SK-N-SH (cell line): ENCODE results near the gene C10orf67.

Experiments
- CTCF ChIP-seq: fragments of 200-600 bp; sonication (generic); IDR thresholded peaks from 2 replicates; pipeline ENCODE4 v1.6.1; 2017; ENCODE audit warnings: antibody characterized with exemption, mild to moderate bottlenecking, moderate library complexity
- ELF1 ChIP-seq: IDR thresholded peaks from 2 replicates; pipeline ENCODE4 v1.4.0; 2012
- EP300 ChIP-seq, 2 experiments: IDR thresholded peaks; 2 replicates each; pipeline versions ENCODE4 v1.4.0 to v1.6.1; 2012; ENCODE audit warnings: borderline replicate concordance in 1 of 2, low read depth in 1 of 2, low read length in 1 of 2
- GABPA ChIP-seq: IDR thresholded peaks from 2 replicates; pipeline ENCODE4 v1.4.0; 2012; ENCODE audit warnings: low read depth, mild to moderate bottlenecking
- MAX ChIP-seq: IDR thresholded peaks from 2 replicates; pipeline ENCODE4 v1.4.0; 2012; ENCODE audit warnings: low read depth
- MXI1 ChIP-seq: IDR thresholded peaks from 2 replicates; pipeline ENCODE4 v1.6.1; 2012; ENCODE audit warnings: mild to moderate bottlenecking, low read depth, low read length, improper control_type of control experiment
- NFIC ChIP-seq: IDR thresholded peaks from 2 replicates; pipeline ENCODE4 v1.4.0; 2012; ENCODE audit warnings: borderline replicate concordance
- REST ChIP-seq: IDR thresholded peaks from 2 replicates; pipeline ENCODE4 v1.6.1; 2012; ENCODE audit warnings: mild to moderate bottlenecking, low read depth, low read length, moderate library complexity
- SIN3A ChIP-seq: IDR thresholded peaks from 2 replicates; pipeline ENCODE4 v1.6.1; 2012; ENCODE audit warnings: low read depth, mild to moderate bottlenecking, low read length, moderate library complexity, borderline replicate concordance
- SMC3 ChIP-seq: IDR thresholded peaks from 2 replicates; pipeline ENCODE4 v1.6.1; 2012; ENCODE audit warnings: low read depth, low read length, improper control_type of control experiment
- TAF1 ChIP-seq: IDR thresholded peaks from 2 replicates; pipeline ENCODE4 v1.6.1; 2012; ENCODE audit warnings: low read depth, mild to moderate bottlenecking, low read length, moderate library complexity, borderline replicate concordance

GRCh38 chr10:23322082-23322481, 22.5 kb downstream of the C10orf67 start:
- no peak for TF ChIP-seq CTCF
- TF ChIP-seq SIN3A = no peak
- TF ChIP-seq GABPA = no peak
- TF ChIP-seq EP300 (IDR thresholded peaks at IDR 0.05; ENCODE audit: borderline replicate concordance in 1 of 2, low read depth in 1 of 2, low read length in 1 of 2) = no peak
- TF ChIP-seq SMC3 = no peak
- TF ChIP-seq TAF1 = no peak
- TF ChIP-seq MXI1 = no peak
- TF ChIP-seq NFIC = no peak
- TF ChIP-seq MAX = no peak
- no peak for TF ChIP-seq ELF1
- no peak for TF ChIP-seq REST
